Measurements from ENCODE around the gene MUC21.

MUC21 gene

GRCh38 chr6:30954631-30955366 lies 28.7 kb upstream of the MUC21 start:
- in situ Hi-C loops (cut with MboI; ENCODE audit: low pct_unique_long_range_greater_than_20kb, low sequenced_read_pairs, unreplicated experiment), result no loop called here
- no peak for DNase-seq (ENCODE audit: low spot score)
- no peak for TF ChIP-seq CTCF (IDR thresholded peaks at IDR 0.05; ENCODE audit: extremely low read depth, insufficient read depth, missing control alignments)

GRCh38 chr6:30955367-30956042 lies 28.0 kb upstream of the MUC21 start:
- DNase-seq (ENCODE audit: low spot score), result peak; percentile 74
- TF ChIP-seq CTCF (IDR thresholded peaks at IDR 0.05; ENCODE audit: extremely low read depth, insufficient read depth, missing control alignments), result no peak
- in situ Hi-C loops (cut with MboI; ENCODE audit: low pct_unique_long_range_greater_than_20kb, low sequenced_read_pairs, unreplicated experiment), result no loop called here

- in situ Hi-C loops (cut with MboI; ENCODE audit: low pct_unique_long_range_greater_than_20kb, low sequenced_read_pairs, unreplicated experiment), result no loop called here
- TF ChIP-seq CTCF (IDR thresholded peaks at IDR 0.05; ENCODE audit: extremely low read depth, insufficient read depth, missing control alignments), result no peak
- no peak for DNase-seq (ENCODE audit: low spot score)
Observed at GRCh38 chr6:30957716-30958115, 25.8 kb upstream of the MUC21 start.

- no peak for DNase-seq (ENCODE audit: low spot score)
- in situ Hi-C loops (cut with MboI; ENCODE audit: low pct_unique_long_range_greater_than_20kb, low sequenced_read_pairs, unreplicated experiment), result no loop called here
- no peak for TF ChIP-seq CTCF (IDR thresholded peaks at IDR 0.05; ENCODE audit: extremely low read depth, insufficient read depth, missing control alignments)
Observed at GRCh38 chr6:30960907-30961673, 22.4 kb upstream of the MUC21 start.

- TF ChIP-seq CTCF (IDR thresholded peaks at IDR 0.05; ENCODE audit: extremely low read depth, insufficient read depth, missing control alignments), result no peak
- in situ Hi-C loops (cut with MboI; ENCODE audit: low pct_unique_long_range_greater_than_20kb, low sequenced_read_pairs, unreplicated experiment), result no loop called here
Observed at GRCh38 chr6:30962716-30963115, 20.8 kb upstream of the MUC21 start.

GRCh38 chr6:30963641-30964040 lies 19.9 kb upstream of the MUC21 start:
- in situ Hi-C loops (cut with MboI; ENCODE audit: low pct_unique_long_range_greater_than_20kb, low sequenced_read_pairs, unreplicated experiment), result no loop called here
- TF ChIP-seq CTCF (IDR thresholded peaks at IDR 0.05; ENCODE audit: extremely low read depth, insufficient read depth, missing control alignments), result no peak
- no peak for DNase-seq (ENCODE audit: low spot score)

More at GRCh38 chr6:30962716-30963115, 20.8 kb upstream of the MUC21 start:
- DNase-seq (ENCODE audit: low spot score), result no peak
